ENCODE results near the gene EPB41L3.
"Not testable (repeated sequence)": the region's sequence is repeated elsewhere in the genome, so short reads cannot be mapped to it uniquely, and the experiment has no call there.

Gene EPB41L3

DNA sequence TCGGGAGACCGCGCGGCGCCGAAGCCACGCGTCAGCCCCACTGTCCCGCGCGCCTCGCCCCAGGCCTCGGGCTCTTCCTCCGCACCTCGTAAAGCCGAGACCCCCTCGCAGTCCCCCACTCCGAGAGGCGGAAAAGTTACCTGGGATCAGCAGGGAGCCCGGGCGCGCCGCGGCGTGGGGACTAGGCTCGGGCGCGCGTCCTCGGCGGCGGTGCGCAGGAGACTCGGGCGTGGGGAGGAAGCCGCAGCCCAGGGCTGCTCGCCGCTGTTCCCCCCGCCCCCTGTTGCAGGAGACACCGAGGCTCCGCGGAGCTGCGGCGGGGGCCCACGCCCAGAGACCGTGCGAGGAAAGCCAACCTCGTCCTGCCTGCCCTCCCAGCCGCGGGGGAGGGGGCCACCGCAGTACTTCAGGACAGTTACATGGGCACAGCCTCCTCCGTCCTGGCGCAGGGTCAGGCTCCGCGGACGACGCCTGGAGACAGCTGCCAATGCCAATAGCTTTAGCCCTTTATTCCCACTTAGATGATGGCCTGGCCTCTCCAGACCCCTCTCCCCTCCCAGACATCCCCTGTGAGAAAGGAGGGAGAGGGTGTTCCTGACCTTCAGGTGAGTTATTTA is at the start of gene EPB41L3:
Gene EPB41L3, minus strand, starts transcription at position 225 of the 617 bp plus-strand sequence. CDS start 54,814 bp downstream, outside the sequence.
- DNase-seq, result no peak

DNA sequence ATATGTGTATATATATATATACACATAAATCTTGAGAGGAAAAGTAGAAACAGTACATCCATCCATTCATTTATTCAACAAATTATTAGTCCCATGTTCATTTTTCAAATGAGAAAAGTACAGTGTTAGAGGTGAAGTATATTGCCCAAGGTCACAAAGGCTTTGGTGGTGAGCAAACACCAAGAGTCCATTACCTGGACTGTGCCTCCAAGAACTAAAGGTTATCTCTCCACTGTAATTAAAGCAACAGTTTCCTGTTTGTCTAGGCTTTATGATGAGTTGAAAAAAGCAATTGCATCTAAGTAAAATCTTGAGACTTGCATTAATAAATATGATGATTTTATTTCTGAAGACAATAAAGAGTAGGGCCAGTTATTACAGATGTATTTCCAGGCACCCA is 44.7 kb upstream of the EPB41L3 start:
- no peak for DNase-seq

DNA sequence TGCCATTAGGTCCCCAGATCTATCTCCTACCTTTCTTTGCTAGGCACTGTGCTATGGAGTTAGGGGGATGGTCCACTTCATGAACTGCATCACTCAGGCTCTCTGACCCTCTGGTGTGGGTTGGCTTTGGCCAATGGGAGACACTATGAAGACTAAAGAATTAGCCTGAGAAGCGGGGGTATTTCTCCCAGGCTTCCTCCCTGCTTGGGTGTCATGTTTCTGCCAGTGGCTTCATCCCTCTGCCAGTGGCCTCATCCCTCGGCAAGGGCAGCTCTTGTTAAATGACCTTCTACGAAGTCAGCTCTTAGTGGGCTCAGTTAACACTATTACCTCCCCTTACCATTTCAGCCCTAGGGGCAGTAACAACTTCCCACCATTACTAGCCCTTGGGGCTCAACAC is 41.9 kb upstream of the EPB41L3 start:
- DNase-seq, result no peak

DNA sequence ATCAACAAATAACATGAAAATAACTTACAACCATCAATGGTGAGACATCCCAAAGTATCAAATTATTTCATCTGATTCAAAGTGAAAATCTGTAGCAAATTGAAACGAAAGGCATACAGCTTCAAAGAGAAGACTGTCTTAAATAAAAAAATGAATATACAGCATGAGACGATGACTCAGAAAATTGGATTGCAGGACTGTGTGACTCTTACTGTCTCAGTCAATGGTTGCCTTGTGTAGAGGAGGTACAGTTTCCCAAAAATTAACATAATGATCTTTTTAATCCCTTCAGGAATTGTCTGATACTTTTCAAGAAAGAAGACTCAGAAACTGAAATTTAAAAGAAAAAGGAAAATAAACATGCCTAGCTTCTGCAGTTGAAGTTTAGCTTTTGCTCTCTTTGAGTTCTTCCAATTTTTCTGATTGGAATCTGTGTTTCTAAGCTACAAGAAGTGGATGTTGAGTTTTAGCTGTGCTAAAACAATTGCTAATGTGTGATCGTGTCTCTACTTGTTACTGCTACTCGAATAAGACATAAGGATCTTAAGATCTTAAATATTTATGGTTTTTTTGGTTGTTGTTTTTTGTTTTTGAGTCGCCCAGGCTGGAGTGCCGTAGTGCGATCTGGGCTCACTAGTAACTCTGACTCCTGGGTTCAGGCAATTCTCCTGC is 41.1 kb upstream of the EPB41L3 start:
- DNase-seq, result no peak

DNA sequence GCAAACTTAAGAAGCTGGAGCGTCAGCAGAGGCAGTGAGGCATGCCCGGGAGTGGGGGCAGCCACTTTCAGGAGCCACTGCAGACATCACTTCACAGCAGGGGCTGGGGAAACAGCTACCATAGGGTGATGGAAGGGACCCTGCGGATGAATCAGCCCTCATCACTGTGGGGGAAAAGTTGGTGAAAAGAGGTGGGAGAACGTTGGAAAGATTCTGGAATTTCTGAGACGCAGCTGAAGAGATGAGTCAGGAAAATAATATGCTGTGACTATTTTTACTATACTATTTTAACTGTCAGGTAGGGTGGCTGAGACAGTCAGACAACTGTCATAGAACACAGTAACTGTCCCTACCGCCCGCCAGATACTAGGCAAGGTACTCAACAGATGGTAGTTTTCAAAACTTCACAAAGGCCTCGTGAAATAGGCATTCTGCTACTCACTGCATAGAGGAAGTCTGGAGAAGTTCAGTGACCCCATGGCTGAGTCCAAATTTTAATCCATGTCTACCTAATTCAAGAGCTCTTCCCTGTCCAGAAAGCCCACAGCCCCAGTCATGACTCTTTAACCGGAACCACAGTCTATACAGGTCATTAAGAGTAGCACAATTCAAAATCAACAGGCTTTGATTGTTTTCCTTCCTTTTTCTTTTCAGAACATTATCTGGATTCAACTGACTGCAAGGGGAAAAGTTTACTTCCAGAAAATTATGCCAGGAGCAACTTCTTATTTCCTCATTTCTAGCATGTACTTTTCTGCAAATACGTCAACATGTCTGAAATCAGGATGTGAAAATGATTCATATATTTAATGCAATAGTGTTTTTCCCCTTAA is 39.3 kb upstream of the EPB41L3 start:
- no peak for DNase-seq

DNA sequence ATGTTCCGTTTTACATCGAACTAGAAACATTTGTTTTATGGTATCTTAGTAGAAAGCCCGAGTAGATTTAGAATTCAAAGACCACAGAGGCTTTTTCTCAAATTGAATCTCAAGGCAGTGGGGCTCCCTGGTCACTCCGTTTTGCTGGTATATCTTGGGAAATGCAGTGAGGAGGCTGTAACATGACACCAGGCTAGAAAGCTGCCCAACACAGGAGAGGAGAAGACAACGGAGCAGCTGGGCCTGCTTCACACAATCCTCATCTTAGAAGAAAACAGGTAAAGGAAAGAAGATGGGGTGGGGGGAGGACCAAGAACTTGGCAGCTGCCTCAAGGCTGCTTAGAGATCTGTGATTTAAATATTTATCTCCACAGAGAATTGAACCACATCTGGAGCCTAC is 38.3 kb upstream of the EPB41L3 start:
- DNase-seq, result no peak

DNA sequence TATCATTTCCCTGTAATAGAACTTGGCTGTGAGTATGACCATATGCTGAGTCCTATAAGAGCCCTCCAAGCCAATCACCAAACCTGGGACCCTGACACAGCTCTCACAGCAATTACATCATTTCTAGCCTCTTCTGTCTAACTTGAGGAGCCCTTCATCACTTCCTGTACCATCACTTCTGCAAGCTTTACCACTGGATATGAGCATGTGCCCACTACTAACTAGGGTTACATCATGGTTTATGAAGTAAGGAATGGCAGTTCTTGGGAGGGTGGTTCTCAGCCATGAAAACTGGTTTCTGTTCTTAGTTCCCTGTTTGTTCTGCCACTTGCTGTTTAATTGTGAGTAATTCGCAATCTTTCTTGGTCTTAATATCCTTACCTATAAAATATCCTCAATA is 31.0 kb upstream of the EPB41L3 start:
- DNase-seq, result no peak

DNA sequence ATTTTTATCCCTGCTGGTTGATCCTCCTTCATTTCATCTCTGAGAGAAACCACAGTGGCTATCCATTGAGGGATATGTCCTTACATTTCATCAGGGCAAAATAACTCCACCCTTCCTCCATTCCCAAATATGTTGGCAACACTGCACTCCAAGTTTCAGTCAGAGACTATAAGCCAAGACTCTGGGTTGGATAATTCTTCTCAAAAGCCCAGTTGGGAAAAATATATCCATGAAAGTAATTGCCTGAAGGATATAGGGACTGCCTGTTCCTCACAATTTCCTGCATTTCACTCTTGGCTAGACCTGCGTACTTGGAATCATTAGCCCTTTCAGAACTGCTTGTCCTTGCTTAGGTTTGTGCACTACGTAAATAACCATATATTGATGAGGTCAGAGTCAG is 27.9 kb upstream of the EPB41L3 start:
- no peak for DNase-seq

DNA sequence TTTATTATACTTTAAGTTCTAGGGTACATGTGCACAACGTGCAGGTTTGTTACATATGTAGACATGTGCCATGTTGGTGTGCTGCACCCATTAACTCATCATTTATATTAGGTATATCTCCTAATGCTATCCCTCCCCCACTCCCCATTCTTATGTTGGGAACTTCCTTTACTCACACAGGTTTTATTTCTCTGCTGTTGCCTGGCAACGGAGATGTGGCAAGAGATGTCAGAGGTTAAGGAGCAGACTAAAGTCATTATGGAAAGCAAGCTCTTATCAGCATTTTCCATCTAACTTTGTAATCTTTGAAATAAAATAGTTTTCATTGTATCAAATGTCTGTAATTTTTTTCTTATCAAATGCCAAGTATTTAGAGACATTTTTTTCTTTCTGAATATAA is 26.8 kb upstream of the EPB41L3 start:
- DNase-seq, result not testable (repeated sequence)

DNA sequence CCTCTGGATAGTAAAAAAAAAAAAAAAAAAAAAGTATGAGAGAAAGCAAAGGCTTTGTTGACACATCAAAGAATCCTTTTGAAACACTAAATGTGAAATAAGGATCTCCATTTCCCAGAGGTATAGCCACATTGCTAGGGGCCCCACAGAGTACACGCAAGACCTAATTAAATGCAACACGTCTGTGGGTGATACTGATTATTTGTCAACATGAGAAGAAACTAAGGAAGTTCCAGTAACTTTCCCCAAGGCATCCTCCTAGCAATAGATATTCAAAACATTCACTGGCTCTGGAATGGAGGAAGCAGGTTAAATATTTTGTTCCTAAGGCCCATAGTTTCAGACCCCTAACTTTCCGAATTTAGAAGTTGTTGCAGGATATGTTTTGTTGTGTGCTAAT is 24.6 kb upstream of the EPB41L3 start:
- no peak for DNase-seq

DNA sequence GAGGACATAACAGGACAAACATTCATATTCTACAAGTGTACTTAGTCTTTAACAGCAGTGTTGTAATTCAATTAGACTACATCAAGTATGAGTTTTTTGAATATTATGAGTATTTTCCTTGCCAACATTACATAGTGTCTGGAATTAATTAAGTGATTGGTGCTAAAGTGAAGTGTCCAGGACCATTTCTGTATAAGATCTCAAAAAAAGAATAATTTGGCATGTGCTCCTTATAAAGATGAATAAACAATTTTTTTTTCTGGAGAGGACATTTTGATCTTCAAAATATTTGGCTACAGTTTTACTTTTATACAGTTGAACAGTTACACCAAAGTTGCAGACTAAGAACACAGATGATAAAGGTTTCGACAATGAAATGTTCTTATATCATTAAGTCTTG is 15.1 kb upstream of the EPB41L3 start:
- no peak for DNase-seq

DNA sequence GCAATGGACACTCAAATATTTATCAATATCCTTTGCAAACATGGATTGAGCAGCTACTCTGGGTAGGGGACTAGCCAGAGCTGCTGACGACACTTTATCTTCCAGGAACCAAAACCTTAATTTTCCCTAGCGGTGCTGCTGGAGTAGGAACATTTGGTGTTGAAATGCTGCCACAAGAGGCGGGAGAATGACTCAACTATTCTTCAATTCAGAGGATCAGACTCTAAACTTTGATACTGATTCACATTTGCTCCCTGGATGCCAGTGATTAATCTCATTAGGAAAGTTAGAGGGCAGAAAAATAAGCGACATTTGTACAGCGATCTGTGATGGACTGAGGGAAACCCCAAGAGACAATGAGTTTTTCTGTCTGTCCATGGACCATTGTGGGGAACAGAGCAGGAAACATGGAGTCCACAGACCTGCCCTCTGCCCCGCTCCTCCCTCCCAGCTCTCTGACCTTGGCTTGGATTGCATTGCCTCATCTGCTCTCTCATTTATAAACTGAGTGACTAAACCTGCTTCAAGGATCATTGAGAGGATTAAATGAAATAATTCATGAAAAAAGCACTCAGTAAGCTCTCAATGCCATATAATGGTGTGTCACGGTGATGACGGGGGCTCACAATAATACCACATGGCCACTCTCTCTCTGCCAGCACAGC is 12.6 kb upstream of the EPB41L3 start:
- DNase-seq, result no peak

DNA sequence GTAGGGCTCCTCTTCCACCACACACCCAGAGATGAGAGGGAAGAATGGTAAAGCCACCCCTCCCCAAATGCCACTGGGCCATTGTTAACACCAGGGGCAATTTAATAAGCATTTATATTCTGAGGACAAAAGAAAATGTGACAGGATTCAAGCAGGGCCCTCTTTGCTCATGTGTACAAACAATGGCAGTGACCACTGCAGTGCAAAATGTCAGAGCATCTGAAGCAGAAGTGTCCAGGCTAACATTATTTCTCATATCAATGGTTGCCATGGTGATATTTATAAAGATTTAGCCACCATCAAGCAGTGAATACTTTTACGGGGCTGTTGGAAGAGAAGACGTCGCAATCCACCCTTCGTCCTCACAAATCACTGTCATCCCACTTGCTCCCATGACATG is 10.8 kb upstream of the EPB41L3 start:
- no peak for DNase-seq

DNA sequence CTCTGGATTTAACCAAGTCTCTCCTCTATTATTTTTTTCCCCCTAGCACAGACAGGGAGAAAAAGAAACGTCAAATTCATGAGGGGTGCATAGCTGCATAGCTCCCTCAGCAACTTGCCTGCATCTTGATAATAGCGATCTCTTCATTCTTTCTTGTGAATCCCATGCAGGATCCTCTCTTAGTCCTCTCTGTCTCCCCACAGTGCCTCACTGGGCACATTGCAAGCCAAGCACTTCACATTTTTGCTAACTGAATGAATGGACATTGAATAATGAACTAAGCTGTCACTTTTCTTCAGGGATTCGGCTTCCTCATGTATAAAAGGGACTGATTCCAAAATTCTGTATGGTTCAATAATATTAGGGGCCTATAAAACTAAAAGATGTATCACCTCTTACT is 2.9 kb upstream of the EPB41L3 start:
- DNase-seq, result peak; percentile 48

DNA sequence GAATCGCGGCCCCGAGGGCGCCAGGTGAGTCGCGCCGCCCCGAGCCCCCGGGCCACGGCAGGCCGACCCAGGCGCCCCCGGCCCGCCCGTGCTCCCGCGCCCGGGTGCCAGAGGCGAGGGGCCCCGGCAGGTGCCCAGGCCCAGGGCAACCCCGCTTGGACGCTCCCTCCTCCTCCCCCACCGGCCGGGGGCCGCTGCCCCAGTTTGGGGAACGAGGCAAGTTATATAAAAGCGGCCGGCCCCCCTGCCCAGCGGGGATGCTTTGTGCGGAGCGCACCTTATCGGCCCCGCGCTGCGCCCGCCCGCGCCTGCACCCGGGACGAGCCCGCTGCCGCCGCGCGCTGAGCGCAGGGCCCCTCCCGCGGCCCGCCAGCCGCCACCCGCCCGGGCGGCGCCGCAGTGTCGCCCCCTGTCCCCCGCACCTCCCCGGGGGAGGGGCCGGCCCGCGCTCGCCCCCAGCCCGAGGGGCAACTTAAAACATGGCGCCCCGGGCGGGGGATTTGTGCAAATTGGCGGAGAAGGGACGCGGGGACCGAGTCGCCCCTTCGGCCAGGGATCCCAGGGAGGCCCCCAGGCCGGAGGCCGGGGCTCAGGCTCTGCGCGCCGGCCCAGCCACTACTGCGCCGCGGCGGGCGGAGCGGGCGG is 639 bp downstream of the EPB41L3 start:
- DNase-seq, result no peak

DNA sequence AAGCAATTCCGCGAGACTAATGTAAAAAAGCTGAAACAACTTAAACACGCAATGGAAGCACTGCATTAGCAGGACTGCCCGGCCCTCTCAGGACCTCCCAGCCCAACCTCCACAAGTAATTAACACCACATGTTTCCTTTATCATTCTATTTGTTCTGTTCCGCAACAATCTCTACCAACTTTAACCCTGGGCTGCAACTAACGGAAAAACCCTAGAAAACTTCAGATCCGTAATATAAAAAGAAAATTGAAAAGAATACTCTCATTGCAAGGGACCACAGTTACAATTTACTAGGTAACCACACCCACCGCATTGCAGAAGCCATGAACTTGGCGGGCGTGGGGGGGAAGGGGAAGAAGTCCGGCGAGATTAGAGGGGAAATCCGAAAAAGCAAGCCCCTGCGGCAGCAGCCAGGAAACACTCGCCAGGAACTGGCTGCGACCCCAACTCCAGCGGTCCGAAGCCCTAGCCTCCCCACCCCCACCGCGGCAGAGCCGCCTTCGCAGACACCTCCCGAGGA is 1.2 kb downstream of the EPB41L3 start:
- DNase-seq, result peak; percentile 8

DNA sequence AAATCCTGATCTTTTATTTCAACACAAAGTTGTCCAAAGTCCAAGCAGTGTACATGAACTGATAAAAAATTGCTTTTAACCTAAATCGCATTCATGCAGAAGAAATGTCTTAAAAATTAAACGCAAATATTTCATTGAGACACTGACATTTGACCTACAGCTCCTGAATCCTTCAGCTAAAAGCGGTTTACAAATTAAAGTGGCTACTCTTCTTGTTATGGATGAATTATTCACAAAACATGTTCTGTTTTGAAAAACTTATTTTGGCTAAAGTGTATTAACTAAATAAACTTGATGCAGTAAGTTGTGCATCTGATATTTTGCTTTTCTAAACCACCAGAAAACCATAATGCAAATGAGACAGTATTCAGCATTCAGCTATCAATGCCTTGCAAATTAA is 2.2 kb downstream of the EPB41L3 start:
- DNase-seq, result no peak

DNA sequence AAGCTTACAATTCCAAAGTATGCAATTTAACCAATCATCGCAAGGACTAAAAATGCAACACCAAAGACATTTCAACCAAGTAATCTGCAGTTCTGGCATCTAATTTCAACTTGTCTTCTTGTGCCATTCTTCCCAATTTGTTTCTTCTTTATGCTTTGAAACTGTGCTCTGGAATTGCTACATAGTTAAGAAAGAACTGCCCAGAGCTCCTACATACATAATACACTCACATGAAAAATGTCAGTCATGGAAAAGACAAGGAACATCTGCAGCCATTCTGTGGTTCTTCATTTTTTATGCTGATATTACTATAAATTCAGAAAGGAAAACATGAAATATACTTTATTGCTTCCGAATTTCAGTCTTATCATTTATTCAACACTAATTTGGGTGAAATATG is 4.4 kb downstream of the EPB41L3 start:
- DNase-seq, result no peak

DNA sequence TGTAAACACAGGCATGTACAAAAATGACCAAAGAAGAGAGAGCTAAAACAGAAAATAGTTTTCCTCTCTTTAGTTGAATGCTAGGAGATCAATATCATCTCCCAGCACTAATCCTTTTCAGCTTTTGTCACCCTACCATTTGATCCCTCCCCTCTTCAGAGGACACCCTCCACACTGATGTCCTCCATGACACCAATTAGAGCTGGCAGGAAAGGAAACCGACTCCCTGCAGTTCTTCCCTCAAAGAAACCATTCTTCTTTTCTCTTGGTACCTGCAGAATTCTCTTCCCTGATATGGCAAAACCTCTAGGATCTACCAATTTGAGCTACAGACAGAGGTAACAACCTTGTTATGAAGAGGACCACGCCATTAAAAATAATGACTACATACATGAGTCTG is 5.3 kb downstream of the EPB41L3 start:
- DNase-seq, result no peak

DNA sequence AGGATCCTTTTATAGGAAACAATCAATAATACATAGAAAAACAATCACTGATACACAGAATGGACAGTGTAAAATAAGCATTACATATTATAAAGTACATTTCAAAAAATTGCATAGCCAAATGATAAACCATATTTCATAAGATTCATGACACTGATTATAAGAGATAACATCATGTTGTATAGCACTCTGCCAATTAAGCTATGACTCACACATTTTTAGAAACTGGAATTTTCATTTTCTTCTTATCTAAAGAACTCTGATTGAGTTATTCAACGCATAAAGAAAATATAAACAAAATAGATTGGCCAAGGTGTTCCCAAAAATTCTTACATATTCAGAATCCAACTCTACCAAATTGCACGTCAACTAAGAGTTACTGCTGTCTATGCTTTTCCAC is 5.9 kb downstream of the EPB41L3 start:
- no peak for DNase-seq

DNA sequence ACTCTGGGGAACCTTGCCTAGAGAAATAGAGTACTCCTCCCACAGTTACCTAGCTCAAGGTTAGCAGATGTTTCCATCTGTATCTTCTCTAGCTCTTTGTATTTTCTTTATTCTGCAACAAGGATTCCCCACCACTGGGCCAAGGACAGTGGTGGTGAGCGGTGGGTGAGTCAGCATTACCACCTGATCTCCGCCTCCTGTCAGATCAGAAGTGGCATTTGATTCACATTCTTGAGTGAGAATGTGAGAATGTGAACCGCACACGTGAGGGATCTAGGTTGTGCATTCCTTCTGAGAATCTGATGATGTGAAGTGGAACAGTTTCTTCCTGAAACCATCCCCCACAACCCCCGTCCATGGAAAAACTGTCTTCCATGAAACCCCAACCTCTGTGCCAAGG is 9.0 kb downstream of the EPB41L3 start:
- DNase-seq, result no peak

DNA sequence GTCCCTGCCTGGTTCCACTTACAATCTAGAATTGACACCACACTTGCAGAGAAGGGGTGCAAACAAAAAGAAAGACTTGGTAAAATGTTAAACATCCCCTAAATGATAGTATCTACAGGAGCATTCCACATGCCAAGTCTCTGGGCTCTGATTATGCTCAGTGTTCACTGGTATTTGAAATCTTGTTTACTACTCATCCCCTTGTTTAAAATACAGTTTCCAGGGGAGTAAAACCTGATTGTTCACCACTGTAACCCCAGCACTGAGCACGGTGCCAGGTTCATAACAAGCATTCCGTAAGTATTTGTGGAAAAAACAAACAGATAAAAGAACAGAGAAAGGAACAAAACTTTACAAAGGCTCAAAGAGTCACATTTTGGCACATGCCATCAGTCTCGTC is 11.7 kb downstream of the EPB41L3 start:
- DNase-seq, result no peak

DNA sequence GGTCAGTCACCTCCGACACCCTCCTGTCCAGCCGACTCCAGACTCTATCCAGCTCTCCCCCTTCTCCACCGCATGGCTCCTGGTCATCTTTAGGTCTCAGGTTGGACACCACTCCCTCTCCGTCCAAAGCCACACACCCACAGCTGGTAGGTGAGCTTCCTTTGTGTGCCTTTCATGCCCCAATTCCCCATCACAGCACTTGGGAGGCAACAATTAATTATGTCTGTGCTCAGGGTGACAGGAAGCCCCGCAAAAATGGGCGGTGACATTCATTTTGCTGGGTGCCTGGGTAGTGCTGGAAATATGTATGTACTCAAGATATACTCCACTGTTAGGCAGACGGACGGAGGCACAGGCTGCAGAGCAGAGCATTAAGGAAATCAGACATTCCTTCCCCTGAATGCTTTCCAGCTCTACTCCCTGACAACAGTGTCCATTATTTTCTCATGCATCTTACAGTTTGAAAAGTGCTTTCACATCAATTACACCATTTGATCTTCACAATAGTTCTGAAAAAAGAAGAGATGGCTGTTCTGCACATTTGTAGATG is 13.1 kb downstream of the EPB41L3 start:
- DNase-seq, result no peak

All from hematopoietic multipotent progenitor cell treated with erythropoietin and hydrocortisone succinate and interleukin-3 and kit ligand, for 6 days (in vitro differentiated cells).